GM12873 (cell line): ENCODE measurements around the gene ZNF274.

ENCODE experiments used
- TF ChIP-seq, protein P1 (sequence below): IDR thresholded peaks from 2 replicates; pipeline ENCODE4 v1.5.1; 2012; ENCODE audit warnings: low read depth, mild to moderate bottlenecking, moderate library complexity, low read length, control low read depth; ENCODE audit not compliant: insufficient read depth; ENCODE audit errors: missing control alignments

Gene ZNF274

DNA sequence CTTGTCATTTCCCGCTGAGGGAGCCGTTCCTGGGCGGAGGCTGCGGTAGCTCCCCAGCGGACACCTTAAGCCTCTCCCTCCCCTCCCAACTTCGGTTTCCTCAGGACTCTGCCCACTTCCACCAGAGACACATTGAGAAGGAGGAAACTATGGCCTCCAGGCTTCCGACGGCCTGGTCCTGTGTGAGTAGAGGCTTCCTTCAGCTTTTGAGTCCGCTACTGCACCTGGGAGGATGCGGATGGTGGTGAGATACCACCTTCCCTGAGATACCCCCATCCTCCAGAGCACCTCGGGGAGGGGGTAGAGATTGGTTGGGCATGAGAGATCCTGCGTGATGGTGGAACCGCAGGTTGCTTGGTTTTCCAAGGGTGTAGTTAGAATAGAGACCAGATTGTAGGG, 955 bp downstream of the ZNF274 start:
- TF ChIP-seq, protein P1, sequence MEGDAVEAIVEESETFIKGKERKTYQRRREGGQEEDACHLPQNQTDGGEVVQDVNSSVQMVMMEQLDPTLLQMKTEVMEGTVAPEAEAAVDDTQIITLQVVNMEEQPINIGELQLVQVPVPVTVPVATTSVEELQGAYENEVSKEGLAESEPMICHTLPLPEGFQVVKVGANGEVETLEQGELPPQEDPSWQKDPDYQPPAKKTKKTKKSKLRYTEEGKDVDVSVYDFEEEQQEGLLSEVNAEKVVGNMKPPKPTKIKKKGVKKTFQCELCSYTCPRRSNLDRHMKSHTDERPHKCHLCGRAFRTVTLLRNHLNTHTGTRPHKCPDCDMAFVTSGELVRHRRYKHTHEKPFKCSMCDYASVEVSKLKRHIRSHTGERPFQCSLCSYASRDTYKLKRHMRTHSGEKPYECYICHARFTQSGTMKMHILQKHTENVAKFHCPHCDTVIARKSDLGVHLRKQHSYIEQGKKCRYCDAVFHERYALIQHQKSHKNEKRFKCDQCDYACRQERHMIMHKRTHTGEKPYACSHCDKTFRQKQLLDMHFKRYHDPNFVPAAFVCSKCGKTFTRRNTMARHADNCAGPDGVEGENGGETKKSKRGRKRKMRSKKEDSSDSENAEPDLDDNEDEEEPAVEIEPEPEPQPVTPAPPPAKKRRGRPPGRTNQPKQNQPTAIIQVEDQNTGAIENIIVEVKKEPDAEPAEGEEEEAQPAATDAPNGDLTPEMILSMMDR, result no peak

DNA sequence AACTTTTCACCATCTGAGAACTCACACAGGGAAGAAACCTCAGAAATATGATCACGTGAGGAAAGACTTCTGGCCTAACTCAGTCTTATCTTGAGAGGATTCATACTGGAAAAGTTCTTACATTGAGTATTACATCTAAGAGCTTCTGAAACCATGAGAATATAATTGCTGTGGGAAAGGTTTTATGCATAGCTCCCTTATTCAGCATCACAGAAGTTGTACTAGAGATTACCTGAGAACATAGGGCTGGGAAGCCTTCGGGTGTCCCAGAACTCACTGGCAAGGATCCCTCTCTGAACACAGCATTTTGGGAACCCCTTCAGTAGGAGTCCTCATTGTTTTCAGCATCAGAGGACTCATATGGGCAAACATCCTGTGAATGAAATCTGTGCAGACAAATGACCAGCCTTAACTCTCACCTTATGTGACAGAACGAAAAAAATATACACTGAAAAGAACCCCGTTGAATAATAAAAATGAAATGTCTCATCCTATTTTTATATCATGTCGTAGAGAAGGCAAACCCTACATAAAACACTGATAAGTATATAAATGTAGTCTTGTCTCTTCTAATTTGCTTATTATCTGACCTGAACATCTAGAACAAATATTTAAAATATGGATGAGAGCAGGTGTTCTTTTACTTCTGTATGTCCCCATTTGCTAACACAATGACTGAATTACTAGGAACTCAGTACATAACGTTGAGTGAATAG, 14.2 kb downstream of the ZNF274 start:
- TF ChIP-seq, protein P1, result no peak

DNA sequence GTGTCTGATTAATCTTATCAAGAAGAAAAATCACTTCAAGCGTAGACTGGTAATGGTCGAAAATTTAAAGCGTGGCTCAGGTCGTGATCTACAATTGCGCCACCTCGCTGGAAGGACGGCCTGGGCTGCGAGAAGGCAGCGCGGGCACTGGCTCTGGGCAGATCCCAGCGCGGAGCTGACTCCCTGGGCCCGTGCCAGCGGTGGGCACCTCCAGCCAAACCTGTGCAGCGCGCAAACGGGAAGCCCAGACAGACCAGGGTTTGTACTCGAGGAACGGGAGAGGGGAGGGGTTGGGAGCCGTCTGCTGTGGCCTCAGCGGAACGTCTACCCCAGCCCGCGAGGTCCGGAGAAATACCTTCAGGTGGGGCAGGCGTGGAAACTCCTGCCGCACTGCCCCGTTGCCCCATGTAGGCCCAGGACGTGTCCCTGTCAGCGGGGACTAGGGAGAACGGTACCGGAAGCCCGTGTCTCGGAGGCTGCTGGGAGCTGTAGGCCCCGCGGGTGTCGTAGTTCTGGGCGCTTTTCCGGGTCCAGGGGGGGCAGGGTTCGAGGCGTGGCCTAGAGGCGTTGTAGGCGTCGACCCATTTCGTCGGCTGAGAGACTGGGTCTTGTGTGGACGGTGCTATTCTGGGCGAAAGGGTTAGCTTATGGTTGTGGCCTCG, 21.1 kb downstream of the ZNF274 start:
- TF ChIP-seq, protein P1, result no peak

DNA sequence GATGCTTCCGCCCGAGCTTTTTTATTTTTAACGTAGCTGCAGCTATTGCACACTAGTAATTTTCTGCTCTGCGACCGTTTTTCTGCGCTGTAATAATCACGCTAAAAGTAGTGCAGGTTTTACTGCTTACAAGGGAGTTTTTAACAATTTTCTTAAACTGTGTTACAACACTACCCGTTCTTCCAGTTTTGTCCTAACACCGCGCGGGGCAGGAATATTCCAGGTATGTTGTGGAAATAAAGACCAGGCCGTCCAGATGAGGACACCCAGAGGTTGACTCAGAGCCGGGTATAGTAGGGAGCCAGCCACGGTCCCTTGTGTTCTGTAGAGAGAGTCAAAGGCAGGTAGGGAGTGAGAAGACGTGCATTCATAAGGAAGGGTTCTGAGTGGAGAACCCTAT, 21.7 kb downstream of the ZNF274 start:
- TF ChIP-seq, protein P1, result no peak

DNA sequence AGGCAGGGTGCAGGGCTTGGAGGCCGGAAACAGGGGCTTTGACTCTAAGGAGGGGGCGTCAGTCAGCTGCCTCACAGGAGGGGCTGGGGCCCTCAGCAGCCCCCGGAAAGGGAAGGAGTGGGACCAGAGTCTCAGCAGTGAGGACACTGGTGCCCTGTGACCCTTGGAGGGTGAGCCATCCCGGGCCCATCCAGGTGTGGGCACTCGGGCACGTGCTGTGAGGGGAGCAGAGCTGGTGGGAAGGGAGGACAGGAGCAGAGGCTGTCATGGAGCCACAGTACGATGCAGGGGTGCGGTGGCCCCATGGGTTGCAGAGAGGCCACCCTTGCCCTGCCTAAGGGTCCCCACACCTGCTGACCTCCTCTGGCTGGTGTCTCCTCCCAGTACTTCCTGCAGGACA, 26.7 kb downstream of the ZNF274 start:
- TF ChIP-seq, protein P1, result no peak

DNA sequence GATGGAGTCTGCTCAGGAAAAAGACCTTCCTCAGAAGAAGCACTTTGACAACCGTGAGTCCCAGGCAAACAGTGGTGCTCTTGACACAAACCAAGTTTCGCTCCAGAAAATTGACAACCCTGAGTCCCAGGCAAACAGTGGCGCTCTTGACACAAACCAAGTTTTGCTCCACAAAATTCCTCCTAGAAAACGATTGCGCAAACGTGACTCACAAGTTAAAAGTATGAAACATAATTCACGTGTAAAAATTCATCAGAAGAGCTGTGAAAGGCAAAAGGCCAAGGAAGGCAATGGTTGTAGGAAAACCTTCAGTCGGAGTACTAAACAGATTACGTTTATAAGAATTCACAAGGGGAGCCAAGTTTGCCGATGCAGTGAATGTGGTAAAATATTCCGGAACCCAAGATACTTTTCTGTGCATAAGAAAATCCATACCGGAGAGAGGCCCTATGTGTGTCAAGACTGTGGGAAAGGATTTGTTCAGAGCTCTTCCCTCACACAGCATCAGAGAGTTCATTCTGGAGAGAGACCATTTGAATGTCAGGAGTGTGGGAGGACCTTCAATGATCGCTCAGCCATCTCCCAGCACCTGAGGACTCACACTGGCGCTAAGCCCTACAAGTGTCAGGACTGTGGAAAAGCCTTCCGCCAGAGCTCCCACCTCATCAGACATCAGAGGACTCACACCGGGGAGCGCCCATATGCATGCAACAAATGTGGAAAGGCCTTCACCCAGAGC, 29.6 kb downstream of the ZNF274 start:
- TF ChIP-seq, protein P1, result no peak

DNA sequence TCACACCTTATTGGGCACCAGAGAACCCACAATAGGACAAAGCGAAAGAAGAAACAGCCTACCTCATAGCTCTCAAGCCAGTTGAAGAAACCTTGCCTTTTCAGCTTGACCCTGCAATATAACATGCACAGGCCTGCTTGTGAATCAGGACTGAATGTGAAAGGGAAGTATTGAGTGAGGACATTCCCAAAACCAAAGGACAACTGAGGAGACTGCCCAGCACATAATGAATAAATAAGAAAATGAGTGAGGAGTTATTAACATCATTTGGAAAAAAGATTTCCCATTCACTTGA, 30.2 kb downstream of the ZNF274 start:
- TF ChIP-seq, protein P1, result no peak
